HEK293 (cell line): Measurements from ENCODE around the gene DHRS11.
A peak's percentile ranks its signal among the peaks of the same experiment; 100 is the strongest.

Experiments
- CTCF ChIA-PET: fragments of 350-600 bp; formaldehyde crosslinking; extraction: SDS; loops from one replicate; lab custom pipeline; 2021; ENCODE audit warnings: antibody characterized with exemption; lab: Yijun Ruan, JAX
- POLR2A ChIA-PET: fragments of 300-600 bp; formaldehyde crosslinking; extraction: SDS; loops from one replicate; lab custom pipeline; 2020; ENCODE audit warnings: antibody characterized with exemption, inconsistent platforms; lab: Yijun Ruan, JAX
- H3K27ac ChIP-seq: fragments of 200-500 bp; sonication (Bioruptor generic); 2 replicates; pipeline ENCODE4 v1.5.1; 2014; ENCODE audit warnings: low read depth, low read length, control low read depth, inconsistent platforms; ENCODE audit errors: extremely low read depth
- H3K36me3 ChIP-seq, 2 experiments: fragments of 200-500 bp in 1 of 2; sonication (Bioruptor generic) in 1 of 2; 1 replicate in 1 of 2; 2 replicates in 1 of 2; pipeline ENCODE4 v1.5.1; 2014 to 2017; ENCODE audit warnings: inconsistent platforms in 2 of 2, low read length in 2 of 2; ENCODE audit not compliant: control insufficient read depth in 2 of 2, insufficient read depth in 1 of 2
- H3K4me1 ChIP-seq: fragments of 200-500 bp; sonication (Bioruptor generic); 2 replicates; pipeline ENCODE4 v1.5.1; 2014; ENCODE audit warnings: mild to moderate bottlenecking, low read length, inconsistent platforms; ENCODE audit not compliant: control insufficient read depth, insufficient read depth
- H3K4me3 ChIP-seq: 2 replicates; pipeline ENCODE4 v1.5.1; 2011; ENCODE audit warnings: low read depth, mild to moderate bottlenecking, control low read depth, low read length, moderate library complexity
- H3K9me3 ChIP-seq: fragments of 200-500 bp; sonication (Bioruptor generic); 2 replicates; pipeline ENCODE4 v1.5.1; 2014; ENCODE audit warnings: low read depth, low read length, inconsistent platforms; ENCODE audit not compliant: control insufficient read depth, insufficient read depth
- KLF1 ChIP-seq: fragments of 450-650 bp; formaldehyde crosslinking; IDR thresholded peaks from 2 replicates; pipeline ENCODE4 v1.5.1; 2016; ENCODE audit warnings: missing biosample characterization, missing genetic modification characterization
- KLF16 ChIP-seq: fragments of 450-650 bp; formaldehyde crosslinking; IDR thresholded peaks from 2 replicates; pipeline ENCODE4 v1.5.1; 2017; ENCODE audit warnings: missing biosample characterization, missing genetic modification characterization
- MEIS1 ChIP-seq: sonication (generic); formaldehyde crosslinking; IDR thresholded peaks from 2 replicates; pipeline ENCODE4 v1.8.1; 2022; ENCODE audit warnings: missing genetic modification reagents, mild to moderate bottlenecking, borderline replicate concordance
- OSR2 ChIP-seq: fragments of 450-650 bp; formaldehyde crosslinking; IDR thresholded peaks from 2 replicates; pipeline ENCODE4 v1.5.1; 2016; ENCODE audit warnings: missing biosample characterization, missing genetic modification characterization
- PATZ1 ChIP-seq: fragments of 450-650 bp; formaldehyde crosslinking; IDR thresholded peaks from 2 replicates; pipeline ENCODE4 v1.5.1; 2016; ENCODE audit warnings: missing biosample characterization, missing genetic modification characterization
- PRDM6 ChIP-seq: fragments of 450-650 bp; formaldehyde crosslinking; IDR thresholded peaks from 2 replicates; pipeline ENCODE4 v1.5.1; 2017; ENCODE audit warnings: missing biosample characterization, missing genetic modification characterization
- SP3 ChIP-seq: fragments of 450-650 bp; formaldehyde crosslinking; IDR thresholded peaks from 2 replicates; pipeline ENCODE4 v1.5.1; 2016; ENCODE audit warnings: missing biosample characterization, missing genetic modification characterization
- SP7 ChIP-seq: fragments of 450-650 bp; formaldehyde crosslinking; IDR thresholded peaks from 2 replicates; pipeline ENCODE4 v1.5.1; 2016; ENCODE audit warnings: missing biosample characterization, missing genetic modification characterization
- YY2 ChIP-seq: fragments of 450-650 bp; formaldehyde crosslinking; IDR thresholded peaks from 2 replicates; pipeline ENCODE4 v1.5.1; 2016; ENCODE audit warnings: missing biosample characterization, missing genetic modification characterization
- ZBTB8A ChIP-seq: fragments of 450-650 bp; formaldehyde crosslinking; IDR thresholded peaks from 2 replicates; pipeline ENCODE4 v1.5.1; 2016; ENCODE audit warnings: missing biosample characterization, missing genetic modification characterization
- ZNF10 ChIP-seq: fragments of 450-650 bp; formaldehyde crosslinking; IDR thresholded peaks from 2 replicates; pipeline ENCODE4 v1.5.1; 2017; ENCODE audit warnings: missing biosample characterization, missing genetic modification characterization
- ZNF132 ChIP-seq: fragments of 450-650 bp; formaldehyde crosslinking; IDR thresholded peaks from 2 replicates; pipeline ENCODE4 v1.5.1; 2017; ENCODE audit warnings: missing biosample characterization, missing genetic modification characterization, borderline replicate concordance
- ZNF155 ChIP-seq: fragments of 450-650 bp; formaldehyde crosslinking; IDR thresholded peaks from 2 replicates; pipeline ENCODE4 v1.5.1; 2016; ENCODE audit warnings: missing biosample characterization, missing genetic modification characterization
- ZNF24 ChIP-seq: fragments of 450-650 bp; formaldehyde crosslinking; IDR thresholded peaks from 2 replicates; pipeline ENCODE4 v1.5.1; 2016; ENCODE audit warnings: missing biosample characterization, missing genetic modification characterization
- ZNF302 ChIP-seq: fragments of 450-650 bp; formaldehyde crosslinking; IDR thresholded peaks from 2 replicates; pipeline ENCODE4 v1.5.1; 2016; ENCODE audit warnings: missing biosample characterization, missing genetic modification characterization, low read depth
- ZNF324 ChIP-seq: fragments of 450-650 bp; formaldehyde crosslinking; IDR thresholded peaks from 2 replicates; pipeline ENCODE4 v1.5.1; 2016; ENCODE audit warnings: missing biosample characterization, missing genetic modification characterization
- ZNF514 ChIP-seq: fragments of 450-650 bp; formaldehyde crosslinking; IDR thresholded peaks from 2 replicates; pipeline ENCODE4 v1.5.1; 2016; ENCODE audit warnings: missing biosample characterization, missing genetic modification characterization
- ZNF596 ChIP-seq: fragments of 450-650 bp; IDR thresholded peaks from 2 replicates; pipeline ENCODE4 v1.5.0; 2018; ENCODE audit warnings: missing biosample characterization, mild to moderate bottlenecking, missing genetic modification characterization, moderate library complexity
- ZNF626 ChIP-seq: fragments of 450-650 bp; sonication (Bioruptor Pico); formaldehyde crosslinking; IDR thresholded peaks from 2 replicates; pipeline ENCODE4 v1.5.1; 2018; ENCODE audit warnings: missing biosample characterization, missing genetic modification characterization, inconsistent platforms
- ZNF76 ChIP-seq: fragments of 450-650 bp; formaldehyde crosslinking; IDR thresholded peaks from 2 replicates; pipeline ENCODE4; 2016; ENCODE audit warnings: low read depth, missing biosample characterization, missing genetic modification characterization, borderline replicate concordance
- ZSCAN23 ChIP-seq: fragments of 450-650 bp; formaldehyde crosslinking; IDR thresholded peaks from 2 replicates; pipeline ENCODE4 v1.5.1; 2016; ENCODE audit warnings: missing biosample characterization, missing genetic modification characterization
- ZXDB ChIP-seq: fragments of 450-650 bp; formaldehyde crosslinking; IDR thresholded peaks from 2 replicates; pipeline ENCODE4 v1.5.1; 2016; ENCODE audit warnings: missing biosample characterization, missing genetic modification characterization
- TF ChIP-seq, protein P1 (sequence below): fragments of 450-650 bp; formaldehyde crosslinking; IDR thresholded peaks from 2 replicates; pipeline ENCODE4 v1.5.1; 2016; ENCODE audit warnings: missing biosample characterization, missing genetic modification characterization
- TF ChIP-seq, protein P2 (sequence below): fragments of 450-650 bp; formaldehyde crosslinking; IDR thresholded peaks from 2 replicates; pipeline ENCODE4 v1.5.1; 2016; ENCODE audit warnings: missing biosample characterization, missing genetic modification characterization
- TF ChIP-seq, protein P3 (sequence below): fragments of 450-650 bp; formaldehyde crosslinking; IDR thresholded peaks from 2 replicates; pipeline ENCODE4 v1.5.1; 2016; ENCODE audit warnings: missing biosample characterization, missing genetic modification characterization

Gene DHRS11

GRCh38 chr17:36641877-36642845 is 50.5 kb downstream of the DHRS11 start (continued):
- TF ChIP-seq YY2 (tag by site-specific recombination) (no peak), PATZ1 (tag by site-specific recombination) (no peak; the same call in none of the 2 replicates), KLF16 (peak; percentile 14; the same call in 1 of the 2 replicates), ZNF596 (tag by site-specific recombination) (no peak), ZXDB (no peak), ZSCAN23 (tag by site-specific recombination) (no peak), PRDM6 (tag by site-specific recombination) (peak; percentile 67), ZNF324 (tag by site-specific recombination) (no peak), ZNF626 (tag by site-specific recombination) (no peak), SP7 (tag by site-specific recombination) (no peak; the same call in 1 of the 2 replicates)
- TF ChIP-seq, protein P1, sequence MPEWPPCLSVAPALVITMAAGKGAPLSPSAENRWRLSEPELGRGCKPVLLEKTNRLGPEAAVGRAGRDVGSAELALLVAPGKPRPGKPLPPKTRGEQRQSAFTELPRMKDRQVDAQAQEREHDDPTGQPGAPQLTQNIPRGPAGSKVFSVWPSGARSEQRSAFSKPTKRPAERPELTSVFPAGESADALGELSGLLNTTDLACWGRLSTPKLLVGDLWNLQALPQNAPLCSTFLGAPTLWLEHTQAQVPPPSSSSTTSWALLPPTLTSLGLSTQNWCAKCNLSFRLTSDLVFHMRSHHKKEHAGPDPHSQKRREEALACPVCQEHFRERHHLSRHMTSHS (tag by site-specific recombination) = no peak

- POLR2A ChIA-PET = interaction anchor here (1.0 kb wide), 1 partner anchor 11 kb away, joined by 3 read pairs; no protein-coding TSS in a partner anchor
- no peak overlapping the region for H3K27ac ChIP-seq
- no peaks in the 10 kb centered on the region for H3K36me3 ChIP-seq
- no peak overlapping the region for H3K4me3 ChIP-seq
- CTCF ChIA-PET = interaction anchor here (0.7 to 1.5 kb wide), 4 partner anchors 10 to 198 kb away, joined by 3 to 5 read pairs (median 4); no protein-coding TSS in a partner anchor
- peaks cover 6% of the 10 kb centered on the region for H3K4me1 ChIP-seq
- H3K9me3 ChIP-seq = no peaks in the 10 kb centered on the region
- TF ChIP-seq MEIS1 (no peak), ZNF132 (no peak), ZNF302 (tag by site-specific recombination) (no peak), ZNF10 (tag by site-specific recombination) (no peak), OSR2 (tag by site-specific recombination) (peak; percentile 42; the same call in 1 of the 2 replicates), SP3 (tag by site-specific recombination) (no peak), ZNF24 (no peak), ZBTB8A (tag by site-specific recombination) (no peak), ZNF76 (no peak), ZNF155 (tag by site-specific recombination) (no peak), ZNF514 (tag by site-specific recombination) (no peak), KLF1 (tag by site-specific recombination) (no peak)
- TF ChIP-seq, protein P2, sequence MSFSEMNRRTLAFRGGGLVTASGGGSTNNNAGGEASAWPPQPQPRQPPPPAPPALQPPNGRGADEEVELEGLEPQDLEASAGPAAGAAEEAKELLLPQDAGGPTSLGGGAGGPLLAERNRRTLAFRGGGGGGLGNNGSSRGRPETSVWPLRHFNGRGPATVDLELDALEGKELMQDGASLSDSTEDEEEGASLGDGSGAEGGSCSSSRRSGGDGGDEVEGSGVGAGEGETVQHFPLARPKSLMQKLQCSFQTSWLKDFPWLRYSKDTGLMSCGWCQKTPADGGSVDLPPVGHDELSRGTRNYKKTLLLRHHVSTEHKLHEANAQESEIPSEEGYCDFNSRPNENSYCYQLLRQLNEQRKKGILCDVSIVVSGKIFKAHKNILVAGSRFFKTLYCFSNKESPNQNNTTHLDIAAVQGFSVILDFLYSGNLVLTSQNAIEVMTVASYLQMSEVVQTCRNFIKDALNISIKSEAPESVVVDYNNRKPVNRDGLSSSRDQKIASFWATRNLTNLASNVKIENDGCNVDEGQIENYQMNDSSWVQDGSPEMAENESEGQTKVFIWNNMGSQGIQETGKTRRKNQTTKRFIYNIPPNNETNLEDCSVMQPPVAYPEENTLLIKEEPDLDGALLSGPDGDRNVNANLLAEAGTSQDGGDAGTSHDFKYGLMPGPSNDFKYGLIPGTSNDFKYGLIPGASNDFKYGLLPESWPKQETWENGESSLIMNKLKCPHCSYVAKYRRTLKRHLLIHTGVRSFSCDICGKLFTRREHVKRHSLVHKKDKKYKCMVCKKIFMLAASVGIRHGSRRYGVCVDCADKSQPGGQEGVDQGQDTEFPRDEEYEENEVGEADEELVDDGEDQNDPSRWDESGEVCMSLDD (tag by site-specific recombination) = no peak
- TF ChIP-seq, protein P3, sequence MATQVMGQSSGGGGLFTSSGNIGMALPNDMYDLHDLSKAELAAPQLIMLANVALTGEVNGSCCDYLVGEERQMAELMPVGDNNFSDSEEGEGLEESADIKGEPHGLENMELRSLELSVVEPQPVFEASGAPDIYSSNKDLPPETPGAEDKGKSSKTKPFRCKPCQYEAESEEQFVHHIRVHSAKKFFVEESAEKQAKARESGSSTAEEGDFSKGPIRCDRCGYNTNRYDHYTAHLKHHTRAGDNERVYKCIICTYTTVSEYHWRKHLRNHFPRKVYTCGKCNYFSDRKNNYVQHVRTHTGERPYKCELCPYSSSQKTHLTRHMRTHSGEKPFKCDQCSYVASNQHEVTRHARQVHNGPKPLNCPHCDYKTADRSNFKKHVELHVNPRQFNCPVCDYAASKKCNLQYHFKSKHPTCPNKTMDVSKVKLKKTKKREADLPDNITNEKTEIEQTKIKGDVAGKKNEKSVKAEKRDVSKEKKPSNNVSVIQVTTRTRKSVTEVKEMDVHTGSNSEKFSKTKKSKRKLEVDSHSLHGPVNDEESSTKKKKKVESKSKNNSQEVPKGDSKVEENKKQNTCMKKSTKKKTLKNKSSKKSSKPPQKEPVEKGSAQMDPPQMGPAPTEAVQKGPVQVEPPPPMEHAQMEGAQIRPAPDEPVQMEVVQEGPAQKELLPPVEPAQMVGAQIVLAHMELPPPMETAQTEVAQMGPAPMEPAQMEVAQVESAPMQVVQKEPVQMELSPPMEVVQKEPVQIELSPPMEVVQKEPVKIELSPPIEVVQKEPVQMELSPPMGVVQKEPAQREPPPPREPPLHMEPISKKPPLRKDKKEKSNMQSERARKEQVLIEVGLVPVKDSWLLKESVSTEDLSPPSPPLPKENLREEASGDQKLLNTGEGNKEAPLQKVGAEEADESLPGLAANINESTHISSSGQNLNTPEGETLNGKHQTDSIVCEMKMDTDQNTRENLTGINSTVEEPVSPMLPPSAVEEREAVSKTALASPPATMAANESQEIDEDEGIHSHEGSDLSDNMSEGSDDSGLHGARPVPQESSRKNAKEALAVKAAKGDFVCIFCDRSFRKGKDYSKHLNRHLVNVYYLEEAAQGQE (tag by site-specific recombination) = no peak
Observed at GRCh38 chr17:36643086-36643685, 51.5 kb downstream of the DHRS11 start.
